ENCODE measurements around the gene KRTAP5-10. TPM values are rescaled to one million over a fixed set of nuclear protein-coding genes. Genes with fewer than 3 reads are reported as not detected.

The KRTAP5-10 gene
- polyA plus RNA-seq, 1 of the 3 experiments (the other 2 are of a cell fraction), result not detected

- CTCF ChIA-PET, result interaction anchor here (2.1 kb wide), 1 partner anchor 23 kb away, joined by 9 read pairs; no protein-coding TSS in a partner anchor
Observed at GRCh38 chr11:71557257-71557656, 8.1 kb upstream of the KRTAP5-10 start.

GRCh38 chr11:71558996-71559395 lies 6.4 kb upstream of the KRTAP5-10 start:
- Histone ChIP-seq H3K79me2 (ENCODE audit: insufficient read depth) (no peaks in the 10 kb centered on the region), H3K4me3 (ENCODE audit: low read depth in 2 of 2, low read length in 1 of 2) (no peak overlapping the region)

More at GRCh38 chr11:71557257-71557656, 8.1 kb upstream of the KRTAP5-10 start:
- Histone ChIP-seq H3K9me3 (no peaks in the 10 kb centered on the region), H3K4me2 (no peak overlapping the region), H3K79me2 (ENCODE audit: insufficient read depth) (no peaks in the 10 kb centered on the region), H3K9me2 (no peaks in the 10 kb centered on the region), H4K20me1 (ENCODE audit: insufficient read depth) (no peaks in the 10 kb centered on the region), H3K4me1 (ENCODE audit: control insufficient read depth in 1 of 2, insufficient read depth in 2 of 2, low read depth in 1 of 2, low read length in 1 of 2) (no peaks in the 10 kb centered on the region), H3K9ac (no peak overlapping the region), H3K4me3 (ENCODE audit: low read depth in 2 of 2, low read length in 1 of 2) (no peak overlapping the region), H2AFZ (ENCODE audit: low read depth) (no peak overlapping the region), H3K36me3 (replicated peaks in 1 of 2; ENCODE audit: control insufficient read depth in 1 of 2, insufficient read depth in 2 of 2, low read length in 1 of 2) (no peaks in the 10 kb centered on the region), H3K27me3 (ENCODE audit: insufficient read depth) (no peaks in the 10 kb centered on the region), H3K27ac (ENCODE audit: low read depth in 2 of 2, low read length in 1 of 2) (no peak overlapping the region), H3F3A (replicated peaks; ENCODE audit: insufficient read depth) (no peaks in the 10 kb centered on the region)
- no peak for DNase-seq
- TF ChIP-seq NRF1 (IDR thresholded peaks at IDR 0.05; ENCODE audit: low read depth, low read length) (no peak), MXI1 (IDR thresholded peaks at IDR 0.05; ENCODE audit: low read depth, low read length) (no peak), PBX3 (IDR thresholded peaks at IDR 0.05) (no peak), ZBTB33 (IDR thresholded peaks at IDR 0.05; ENCODE audit: borderline replicate concordance, low read depth) (no peak), NFIC (IDR thresholded peaks at IDR 0.05; ENCODE audit: borderline replicate concordance) (no peak), JUND (IDR thresholded peaks at IDR 0.05) (no peak), SMC3 (IDR thresholded peaks at IDR 0.05; ENCODE audit: low read depth, low read length) (no peak)
- POLR2A ChIA-PET, result no interaction called here

More at GRCh38 chr11:71558996-71559395, 6.4 kb upstream of the KRTAP5-10 start:
- no peaks in the 10 kb centered on the region for H3K4me1 ChIP-seq (ENCODE audit: control insufficient read depth in 1 of 2, insufficient read depth in 2 of 2, low read depth in 1 of 2, low read length in 1 of 2)
- H3K27ac ChIP-seq (ENCODE audit: low read depth in 2 of 2, low read length in 1 of 2), result no peak overlapping the region
- no peak overlapping the region for H3K9ac ChIP-seq
- H4K20me1 ChIP-seq (ENCODE audit: insufficient read depth), result no peaks in the 10 kb centered on the region
- no peaks in the 10 kb centered on the region for H3K27me3 ChIP-seq (ENCODE audit: insufficient read depth)
- TF ChIP-seq SMC3 (IDR thresholded peaks at IDR 0.05; ENCODE audit: low read depth, low read length), result no peak
- TF ChIP-seq MXI1 (IDR thresholded peaks at IDR 0.05; ENCODE audit: low read depth, low read length), result no peak
- TF ChIP-seq MEF2A (IDR thresholded peaks at IDR 0.05; ENCODE audit: borderline replicate concordance, low read depth), result no peak
- TF ChIP-seq PBX3 (IDR thresholded peaks at IDR 0.05), result no peak
- TF ChIP-seq JUND (IDR thresholded peaks at IDR 0.05), result no peak
- TF ChIP-seq SIN3A (IDR thresholded peaks at IDR 0.05; ENCODE audit: borderline replicate concordance, low read depth, low read length), result no peak
- TF ChIP-seq RCOR1 (IDR thresholded peaks at IDR 0.05; ENCODE audit: low read length), result no peak
- TF ChIP-seq USF1 (IDR thresholded peaks at IDR 0.05; ENCODE audit: borderline replicate concordance, low read depth), result no peak
- no peak for TF ChIP-seq IRF3 (IDR thresholded peaks at IDR 0.05; ENCODE audit: low read depth, low read length)
- no peak for TF ChIP-seq TAF1 (IDR thresholded peaks at IDR 0.05; ENCODE audit: borderline replicate concordance, low read depth, low read length)
- no peak for TF ChIP-seq FOXM1 (IDR thresholded peaks at IDR 0.05; ENCODE audit: low read depth)
- no peak for TF ChIP-seq EZH2phosphoT487 (IDR thresholded peaks at IDR 0.05; ENCODE audit: borderline replicate concordance, low read depth)
- ChIA-PET CTCF (interaction anchor here (1.3 kb wide), 1 partner anchor 21 kb away, joined by 4 read pairs; no protein-coding TSS in a partner anchor), POLR2A (no interaction called here)
- H3K9me2 ChIP-seq, result no peaks in the 10 kb centered on the region
- H3K4me2 ChIP-seq, result no peak overlapping the region
- no peaks in the 10 kb centered on the region for H3K36me3 ChIP-seq (replicated peaks in 1 of 2; ENCODE audit: control insufficient read depth in 1 of 2, insufficient read depth in 2 of 2, low read length in 1 of 2)
- H3K9me3 ChIP-seq, result no peaks in the 10 kb centered on the region
- DNase-seq, result no peak
- 80% methylated on average over 1 of the region's 1 CpG for WGBS (ENCODE audit: low lambda C conversion rate)
- no peaks in the 10 kb centered on the region for H3F3A ChIP-seq (replicated peaks; ENCODE audit: insufficient read depth)
- H2AFZ ChIP-seq (ENCODE audit: low read depth), result no peak overlapping the region

All from SK-N-SH (cell line).